GM19043 (cell line): Measurements from ENCODE around the gene INAFM2.

Experiments used
- ATAC-seq: cut with Tn5 transposase; IDR thresholded peaks from one replicate; pipeline ENCODE4 v1.9.1; 2021; ENCODE audit warnings: low read depth; ENCODE audit not compliant: unreplicated experiment

INAFM2 gene

GRCh38 chr15:40357723-40358470, 34.4 kb downstream of the INAFM2 start, which contains the start of gene DISP2:
TSS of gene DISP2 (plus strand) at chr15:40358219. CDS start at chr15:40358322, 103 bp downstream.
- no peak for ATAC-seq

GRCh38 chr15:40358471-40359353, 35.2 kb downstream of the INAFM2 start:
- no peak for ATAC-seq

GRCh38 chr15:40360015-40360414, 36.5 kb downstream of the INAFM2 start:
- no peak for ATAC-seq

GRCh38 chr15:40361640-40362039, 38.1 kb downstream of the INAFM2 start:
- no peak for ATAC-seq

- no peak for ATAC-seq
Measured at GRCh38 chr15:40363611-40364010, 40.1 kb downstream of the INAFM2 start.

- no peak for ATAC-seq
Measured at GRCh38 chr15:40364251-40364650, 40.8 kb downstream of the INAFM2 start.

- ATAC-seq, result no peak
Measured at GRCh38 chr15:40365016-40365415, 41.5 kb downstream of the INAFM2 start.

- ATAC-seq, result no peak
Measured at GRCh38 chr15:40365624-40366456, 42.3 kb downstream of the INAFM2 start.

GRCh38 chr15:40366457-40367370, 43.2 kb downstream of the INAFM2 start:
- no peak for ATAC-seq

- ATAC-seq, result no peak
Measured at GRCh38 chr15:40367371-40367685, 43.8 kb downstream of the INAFM2 start.

- ATAC-seq, result peak; percentile 83
Measured at GRCh38 chr15:40367686-40368611, 44.5 kb downstream of the INAFM2 start.

GRCh38 chr15:40368719-40369473, 45.4 kb downstream of the INAFM2 start:
- no peak for ATAC-seq

GRCh38 chr15:40369474-40369869, 46.0 kb downstream of the INAFM2 start:
- no peak for ATAC-seq

GRCh38 chr15:40369971-40370370, 46.5 kb downstream of the INAFM2 start:
- ATAC-seq, result no peak

GRCh38 chr15:40372981-40373380, 49.5 kb downstream of the INAFM2 start:
- no peak for ATAC-seq
